MV-4-11 (cell line): ENCODE measurements around the gene FKBP1B.
"Not testable (repeated sequence)": the region's sequence is repeated elsewhere in the genome, so short reads cannot be mapped to it uniquely, and the experiment has no call there.

Source experiments
- DNase-seq: peaks from one replicate; lab custom pipeline; 2025; lab: John Stamatoyannopoulos, UW

FKBP1B gene

DNA sequence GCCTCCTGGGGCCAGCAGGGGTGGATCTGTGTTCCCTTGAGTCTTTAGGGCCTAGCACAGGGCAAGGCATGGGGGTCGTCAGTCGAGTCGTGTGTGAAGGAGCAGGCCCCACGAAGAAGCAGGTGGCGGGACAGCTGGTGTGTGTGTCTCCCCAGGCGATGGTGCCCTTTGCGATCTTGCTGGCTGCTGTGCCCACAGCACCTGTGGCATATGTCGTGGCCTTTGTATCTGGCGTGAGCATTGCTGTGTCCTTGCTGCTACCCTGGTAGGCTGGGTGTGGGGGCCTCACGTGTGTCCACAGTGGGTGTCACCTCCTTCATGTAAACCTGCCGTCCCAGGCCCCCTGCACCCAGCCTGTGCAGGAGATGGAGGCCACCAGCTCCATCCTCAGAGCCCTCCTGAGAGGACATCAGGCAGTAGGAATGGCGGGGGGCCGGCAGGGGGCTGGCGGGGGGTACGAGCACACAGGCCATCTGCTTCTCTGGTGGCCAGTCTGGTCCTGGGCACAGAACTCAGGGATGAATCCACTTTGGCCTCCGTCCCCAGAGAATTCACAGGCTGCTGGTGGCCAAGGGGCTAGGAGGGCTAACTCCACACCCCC is 26.5 kb upstream of the FKBP1B start:
- DNase-seq = no peak

DNA sequence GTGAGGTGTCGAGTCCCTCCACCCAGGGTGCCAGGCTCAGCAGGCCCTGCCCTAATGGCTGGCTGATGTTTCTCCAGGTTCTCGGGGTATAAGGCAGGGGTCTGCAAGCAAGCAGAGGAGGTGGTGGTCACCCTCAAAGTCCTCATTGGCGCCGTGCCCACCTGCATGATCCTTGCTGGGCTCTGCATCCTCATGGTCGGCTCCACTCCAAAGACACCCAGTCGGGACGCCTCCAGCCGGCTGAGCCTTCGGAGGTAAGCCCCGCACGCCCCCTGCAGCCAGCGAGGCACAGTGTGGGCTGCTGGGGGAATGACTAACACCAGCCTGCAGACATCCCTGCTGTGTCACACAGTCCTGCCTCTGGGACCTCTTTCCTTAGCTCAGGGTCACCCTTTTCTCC is 25.5 kb upstream of the FKBP1B start:
- DNase-seq = no peak

DNA sequence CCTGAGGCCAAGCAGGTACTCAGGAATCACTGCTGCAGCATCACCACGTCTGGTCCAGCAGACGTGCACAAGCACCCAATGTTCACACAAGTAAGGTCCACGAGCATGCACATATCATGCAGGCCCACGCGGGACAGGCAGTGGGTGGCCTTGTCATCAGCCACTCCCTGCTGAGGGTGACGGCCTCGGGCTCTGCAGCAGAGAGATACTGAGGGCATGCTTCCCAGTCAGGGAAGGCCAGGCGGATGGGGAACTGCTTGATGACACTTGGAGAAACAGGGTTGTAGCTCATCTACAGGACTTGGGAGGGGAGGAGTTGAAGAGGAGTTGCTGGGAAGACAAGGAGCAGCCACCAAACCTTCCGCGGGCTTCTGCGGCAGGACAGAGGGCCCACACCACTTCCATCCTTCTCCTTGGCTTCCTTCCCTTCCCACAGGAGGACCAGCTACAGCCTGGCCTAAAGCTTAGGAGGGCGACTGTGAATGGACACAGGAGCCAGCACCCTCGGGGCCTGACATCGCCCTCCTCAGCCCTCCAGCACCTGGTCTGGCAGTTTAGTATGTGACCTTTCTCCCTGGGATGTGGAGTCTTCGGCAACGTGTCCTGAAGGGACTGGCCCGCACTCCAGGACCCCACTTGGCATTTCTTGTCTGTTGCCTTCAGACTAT is 24.4 kb upstream of the FKBP1B start:
- DNase-seq = no peak

DNA sequence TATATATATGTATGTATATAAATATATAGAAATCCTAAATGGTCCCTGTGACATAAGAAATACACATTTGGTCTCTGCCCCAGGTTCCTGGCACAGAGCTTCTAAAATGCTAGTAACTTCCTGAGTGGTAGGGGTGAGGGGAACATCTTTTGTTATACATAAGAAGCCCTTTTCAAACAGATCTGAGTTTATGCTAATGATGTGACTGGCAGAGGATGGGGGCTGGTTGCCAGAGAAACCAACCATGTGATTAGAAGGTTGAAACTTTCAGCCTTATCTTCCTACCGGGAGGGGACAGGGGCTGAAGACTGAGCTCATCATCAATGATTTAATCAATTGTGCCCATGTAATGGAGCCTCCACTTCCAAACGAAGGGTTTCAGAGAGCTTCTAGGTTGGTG is 23.3 kb upstream of the FKBP1B start:
- no peak for DNase-seq

DNA sequence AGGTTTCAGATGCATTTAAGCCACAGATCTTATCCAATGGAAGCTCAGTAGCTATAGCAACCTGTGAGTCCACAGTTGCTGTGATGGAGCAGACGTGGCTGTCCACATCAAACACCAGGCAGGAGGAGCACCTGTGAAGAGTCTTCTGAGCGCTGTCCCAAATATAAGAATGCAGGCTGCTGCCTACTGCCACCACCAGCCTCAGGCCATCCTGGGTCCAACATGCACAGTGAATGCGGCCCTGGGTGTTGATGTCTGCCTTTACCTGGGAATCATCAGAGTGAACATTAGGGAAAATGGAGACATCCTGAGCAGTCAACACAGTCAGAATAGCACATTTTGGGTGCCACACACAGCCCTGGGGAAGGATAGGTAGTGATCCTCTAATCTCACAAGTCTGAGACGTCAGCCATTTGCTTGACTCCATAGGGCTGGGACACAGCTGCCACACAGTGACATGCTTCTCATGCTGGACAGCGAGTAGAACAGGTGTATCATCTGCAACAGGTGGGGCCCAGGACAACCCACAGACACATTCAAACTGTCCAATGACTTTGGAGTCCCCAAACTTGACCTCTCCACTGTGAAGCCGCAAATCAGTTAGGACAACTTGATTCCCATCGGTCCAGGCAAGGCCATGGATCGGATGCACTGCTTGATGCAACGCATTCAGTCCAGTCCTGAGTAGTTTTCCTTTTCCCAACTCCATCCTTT is 10.6 kb upstream of the FKBP1B start:
- DNase-seq = no peak

DNA sequence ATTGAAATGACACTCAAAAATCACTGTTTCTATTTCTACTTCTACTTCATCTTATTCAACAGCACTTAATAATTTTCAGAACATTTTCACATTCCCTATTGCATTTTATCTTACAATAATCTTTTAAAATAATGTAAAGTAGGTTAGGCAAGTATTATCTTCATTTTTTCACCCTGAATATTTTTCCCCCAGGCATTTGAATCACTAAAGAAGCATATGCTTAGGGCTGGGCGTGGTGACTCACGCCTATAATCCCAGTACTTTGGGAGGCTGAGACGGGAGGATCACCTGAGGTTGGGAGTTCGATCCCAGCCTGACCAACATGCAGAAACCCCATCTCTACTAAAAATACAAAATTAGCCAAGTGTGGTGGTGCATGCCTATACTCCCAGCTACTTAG is 9.0 kb upstream of the FKBP1B start:
- DNase-seq = no peak

DNA sequence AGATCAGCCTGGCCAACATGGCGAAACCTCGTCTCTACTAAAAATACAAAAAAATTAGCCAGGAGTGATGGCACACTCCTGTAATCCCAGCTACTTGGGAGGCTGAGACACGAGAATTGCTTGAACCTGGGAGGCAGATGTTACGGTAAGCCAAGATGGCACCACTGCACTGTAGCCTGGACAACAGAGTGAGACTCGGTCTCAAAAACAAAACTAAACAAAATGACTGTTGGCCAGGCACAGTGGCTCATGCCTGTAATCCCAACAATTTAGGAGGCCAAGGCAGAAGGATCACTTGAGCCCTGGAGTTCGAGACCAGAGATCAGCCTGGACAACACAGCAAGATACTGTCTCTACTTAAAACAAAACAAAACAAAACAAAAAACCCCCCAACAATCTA is 6.4 kb upstream of the FKBP1B start:
- not testable (repeated sequence) for DNase-seq

DNA sequence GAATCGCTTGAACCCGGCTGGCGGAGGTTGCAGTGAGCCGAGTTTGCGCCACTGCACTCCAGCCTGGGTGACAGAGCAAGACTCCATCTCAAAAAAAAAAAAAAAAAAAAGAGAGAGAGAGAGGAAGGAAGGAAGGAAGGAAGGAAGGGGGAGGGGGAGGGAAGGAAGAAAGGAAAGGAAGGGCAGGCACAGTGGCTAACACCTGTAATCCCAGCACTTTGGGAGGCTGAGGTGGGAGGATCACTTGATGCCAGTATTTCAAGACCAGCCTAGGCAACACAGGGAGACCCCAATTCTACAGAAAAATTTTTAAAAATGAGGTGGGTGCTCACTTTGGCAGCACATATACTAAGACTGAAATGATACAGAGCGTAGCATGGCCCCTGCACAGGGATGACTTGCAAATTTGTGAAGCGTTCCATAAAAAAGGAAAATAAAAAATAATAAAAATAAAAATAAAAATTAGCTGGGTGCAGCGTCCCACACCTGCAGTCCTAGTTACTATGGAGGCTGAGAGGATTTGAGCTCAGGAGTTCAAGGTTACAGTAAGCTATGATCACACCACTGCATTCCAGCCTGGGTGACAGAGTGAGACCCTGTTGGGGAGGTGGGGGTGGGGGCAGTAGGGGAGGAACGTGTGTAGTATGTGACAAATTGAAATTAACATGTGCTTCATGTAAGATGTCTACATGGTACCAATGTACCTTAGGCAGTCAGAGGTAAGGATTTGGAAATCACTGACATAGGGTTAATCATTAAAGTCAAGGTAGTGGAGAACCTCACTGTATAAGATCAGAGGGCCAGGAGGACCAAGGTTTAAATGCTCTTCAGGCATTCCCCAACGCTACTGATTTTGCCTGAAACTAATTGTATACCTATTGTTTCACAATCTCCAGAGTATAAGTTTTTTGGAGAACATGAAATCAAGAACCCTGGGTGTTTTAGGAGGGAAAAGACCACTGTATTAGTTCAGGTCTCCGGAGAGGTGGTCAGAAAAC is 3.7 kb upstream of the FKBP1B start:
- DNase-seq = no peak

DNA sequence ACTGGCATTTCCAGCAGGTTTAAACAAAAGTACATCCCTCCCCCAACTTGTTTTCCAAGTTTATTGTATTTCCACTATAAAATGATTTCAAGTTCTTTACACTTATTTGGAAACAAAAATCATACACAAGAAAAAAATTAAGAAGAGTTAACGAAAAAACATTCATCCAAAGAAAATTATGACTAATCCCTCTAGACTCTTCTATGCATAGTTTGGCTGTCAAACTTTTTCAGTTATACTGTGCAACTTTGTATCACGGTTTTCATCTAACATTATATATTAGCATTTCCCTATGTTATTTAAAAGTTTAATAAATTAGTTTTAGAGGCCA is 3.0 kb upstream of the FKBP1B start:
- DNase-seq = no peak

DNA sequence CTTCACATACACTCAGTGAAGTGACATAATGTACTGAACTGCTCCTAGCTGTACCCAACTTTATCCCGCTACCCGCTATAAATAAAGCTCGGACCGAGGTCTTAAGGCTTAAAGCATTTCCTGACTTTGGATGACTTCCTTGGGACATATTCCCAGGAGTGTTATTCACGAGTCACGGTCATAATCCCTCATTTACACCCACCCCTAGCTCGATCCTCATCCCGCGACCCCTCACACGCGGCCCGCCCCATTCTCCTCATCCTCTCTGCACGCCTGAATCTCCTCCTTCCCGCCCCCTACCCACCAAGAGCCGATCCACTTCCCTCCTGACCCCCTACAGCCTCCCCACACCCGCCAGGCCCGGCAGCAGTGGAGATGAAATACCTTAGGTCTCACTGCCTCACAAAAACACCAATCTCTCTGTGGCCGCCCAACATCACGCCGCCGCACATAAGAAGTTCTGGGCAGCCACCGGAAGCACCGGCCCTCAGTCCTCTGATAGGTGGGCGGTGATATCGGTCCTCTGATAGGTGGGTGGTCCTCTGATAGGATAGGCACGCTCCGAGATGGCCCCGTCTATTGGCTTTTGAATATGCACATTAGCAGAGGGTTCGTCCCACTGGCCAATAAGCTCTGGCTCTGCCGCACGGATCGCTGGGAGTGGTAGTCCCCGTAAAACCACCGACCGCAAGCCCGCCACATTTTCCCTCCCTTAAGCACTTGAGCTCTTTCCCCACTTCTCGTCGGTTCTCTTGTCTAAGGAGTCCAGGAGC is 2.4 kb upstream of the FKBP1B start, which contains the start of gene WDCP:
WDCP (minus strand) TSS at position 462 of the 773 bp plus-strand sequence. CDS start 7,897 bp downstream, outside the sequence.
- peak; percentile 100 for DNase-seq

DNA sequence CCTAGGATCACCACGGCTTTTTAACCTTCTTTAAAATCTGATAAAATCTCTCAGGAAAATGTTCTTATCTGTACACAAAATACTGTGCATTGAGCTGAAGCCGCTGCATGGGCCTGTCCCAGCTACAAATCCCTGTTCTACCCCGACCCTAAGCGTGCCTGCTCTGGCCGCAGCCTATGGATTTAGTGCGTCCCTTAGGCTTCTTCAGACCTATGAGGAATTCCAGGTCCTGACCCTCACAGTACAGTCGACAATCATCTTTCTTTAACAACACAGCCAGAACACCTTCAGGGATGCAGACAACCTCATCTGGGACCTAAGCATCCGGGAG is 1.9 kb upstream of the FKBP1B start:
- DNase-seq = no peak

DNA sequence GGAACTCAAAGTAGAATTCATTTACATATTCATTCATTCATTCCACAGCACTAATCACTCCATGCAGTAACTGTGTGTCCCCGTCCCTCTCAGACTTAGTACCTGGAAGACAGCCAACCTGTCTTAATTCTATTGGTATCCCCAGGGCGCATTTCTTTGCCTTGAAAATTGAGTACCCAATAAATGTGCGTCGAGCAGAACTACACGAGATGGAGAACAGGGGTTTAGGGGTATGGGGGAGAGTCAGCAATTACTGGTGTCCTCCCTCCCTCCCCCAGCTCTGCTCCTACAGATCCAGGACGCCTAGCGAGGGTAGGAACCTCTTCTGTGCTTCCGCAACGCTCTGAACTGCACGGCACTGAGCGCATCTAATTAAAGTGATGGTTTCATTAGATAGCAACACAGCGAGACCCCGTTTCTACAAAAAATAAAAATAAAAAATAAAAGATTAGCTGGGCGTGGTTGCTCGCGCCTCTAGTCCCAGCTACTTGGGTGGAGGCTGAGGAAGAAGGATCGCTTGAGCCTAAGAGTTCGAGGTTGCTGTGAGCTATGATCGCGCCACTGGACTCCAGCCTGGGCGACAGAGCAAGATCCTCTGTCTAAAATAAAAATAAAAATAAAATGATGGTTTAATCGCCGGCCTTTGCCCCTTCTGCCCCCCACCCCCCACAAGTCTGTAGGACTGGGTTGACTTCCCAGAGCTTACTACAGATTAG is 614 bp upstream of the FKBP1B start:
- DNase-seq = no peak

DNA sequence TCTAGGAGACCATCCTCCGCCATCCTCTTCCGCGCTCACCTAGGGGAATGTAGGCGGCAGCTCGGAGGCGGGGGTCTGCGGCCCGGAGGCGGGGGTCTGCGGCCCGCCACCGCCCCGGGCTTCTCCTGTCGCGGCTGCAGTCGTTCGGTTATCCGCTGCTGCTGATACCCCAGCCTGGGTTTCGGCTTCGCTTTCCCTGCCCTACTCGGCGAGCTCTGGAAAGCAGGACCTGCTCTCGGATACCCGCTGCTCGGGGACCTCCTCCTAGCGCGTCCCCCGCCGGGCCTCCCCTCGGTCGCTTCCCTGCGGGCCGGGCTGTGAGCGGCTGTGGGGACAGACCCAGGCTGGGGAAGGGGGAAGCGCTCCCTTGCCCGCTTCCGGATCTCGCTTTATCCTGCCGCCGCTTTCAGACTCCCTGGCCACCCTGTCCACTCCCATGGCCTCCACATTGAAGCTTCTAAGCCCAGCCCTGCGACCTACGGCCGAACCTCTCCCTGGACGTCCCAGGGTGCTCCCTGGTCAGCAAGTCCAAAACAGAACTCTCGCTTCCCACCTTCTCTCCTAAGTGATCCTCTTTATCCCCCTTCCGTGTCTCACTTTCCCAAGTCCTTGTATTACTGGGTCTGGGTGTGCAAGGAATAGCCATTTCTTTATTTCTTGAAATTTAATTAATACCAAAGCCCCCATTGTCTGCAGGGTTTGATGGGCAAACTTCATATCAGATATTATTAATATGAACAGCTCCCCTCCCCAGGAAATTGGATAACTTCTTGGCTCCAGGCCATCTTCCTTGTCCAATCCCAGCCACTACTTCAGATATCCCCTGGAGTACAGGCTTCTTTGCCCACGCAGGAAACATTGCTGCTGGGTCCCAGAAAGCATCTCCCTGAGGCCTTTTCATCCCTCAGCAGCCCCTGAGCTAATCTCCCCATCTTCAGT is 769 bp downstream of the FKBP1B start:
- DNase-seq = no peak

DNA sequence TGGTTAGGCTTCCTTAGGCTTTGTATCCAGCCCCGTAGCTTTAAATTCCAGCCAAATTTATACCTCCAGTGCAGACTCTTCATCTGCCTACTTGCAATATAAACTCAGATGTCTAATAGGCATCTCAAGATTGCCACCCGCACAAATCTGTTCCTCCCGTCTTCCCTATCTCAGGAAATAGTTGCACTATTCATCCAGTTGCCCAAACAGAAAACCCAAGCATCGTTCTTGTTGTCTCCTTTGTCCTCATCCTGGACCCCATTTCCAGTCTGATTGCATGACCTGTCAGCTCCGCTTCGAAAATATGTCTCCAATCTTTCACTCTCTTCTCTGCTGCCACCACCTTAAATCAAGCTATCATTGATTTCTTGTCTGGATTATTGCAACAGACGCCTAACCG is 2.3 kb downstream of the FKBP1B start:
- DNase-seq = no peak

DNA sequence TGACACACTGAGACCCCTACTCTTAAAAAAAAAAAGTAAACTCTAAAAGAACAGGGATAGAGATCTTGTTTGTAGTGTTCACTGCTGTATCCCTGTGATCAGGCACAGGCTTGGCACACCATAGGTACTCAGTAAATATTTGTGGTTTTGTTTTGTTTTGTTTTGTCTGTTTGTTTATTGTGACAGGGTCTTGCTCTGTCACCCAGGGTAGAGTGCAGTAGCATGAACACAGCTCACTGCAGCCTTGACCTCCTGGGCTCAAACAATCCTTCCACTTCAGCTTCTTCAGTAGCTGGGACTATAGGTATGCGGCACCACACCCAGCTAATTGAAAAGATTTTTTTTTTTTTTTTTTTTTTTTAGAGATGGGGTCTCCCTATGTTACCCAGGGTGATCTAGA is 3.4 kb downstream of the FKBP1B start:
- no peak for DNase-seq

DNA sequence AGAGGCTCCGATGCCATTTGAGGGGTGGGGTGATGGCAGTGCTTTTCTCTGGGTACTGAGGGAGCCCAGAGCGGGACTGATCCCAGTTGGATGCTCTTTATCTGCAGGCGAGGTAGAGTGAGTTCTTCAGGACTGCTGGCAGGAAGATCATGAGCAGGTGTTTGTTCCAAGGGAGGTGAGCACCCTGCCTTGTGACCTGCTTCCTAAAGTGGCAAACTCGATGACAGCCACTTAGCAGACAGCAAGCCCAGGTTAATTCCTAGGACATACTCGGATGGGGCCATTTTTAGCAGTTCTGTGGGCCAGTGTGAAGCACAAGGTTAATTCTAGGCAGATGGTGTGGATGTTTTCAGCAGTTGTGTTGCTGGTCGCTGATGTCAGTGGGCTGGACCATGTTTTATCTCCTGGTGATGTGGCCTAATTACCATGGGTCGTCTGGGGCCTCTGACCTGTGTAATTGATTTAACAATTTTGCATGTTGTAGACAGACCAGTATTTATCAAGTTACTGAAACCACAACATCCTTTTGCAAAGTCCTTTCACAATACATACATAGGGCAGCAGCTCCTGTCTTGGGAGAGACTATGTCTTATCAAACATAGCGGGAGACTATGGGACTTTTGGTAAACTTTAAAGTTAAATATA is 4.9 kb downstream of the FKBP1B start:
- no peak for DNase-seq

DNA sequence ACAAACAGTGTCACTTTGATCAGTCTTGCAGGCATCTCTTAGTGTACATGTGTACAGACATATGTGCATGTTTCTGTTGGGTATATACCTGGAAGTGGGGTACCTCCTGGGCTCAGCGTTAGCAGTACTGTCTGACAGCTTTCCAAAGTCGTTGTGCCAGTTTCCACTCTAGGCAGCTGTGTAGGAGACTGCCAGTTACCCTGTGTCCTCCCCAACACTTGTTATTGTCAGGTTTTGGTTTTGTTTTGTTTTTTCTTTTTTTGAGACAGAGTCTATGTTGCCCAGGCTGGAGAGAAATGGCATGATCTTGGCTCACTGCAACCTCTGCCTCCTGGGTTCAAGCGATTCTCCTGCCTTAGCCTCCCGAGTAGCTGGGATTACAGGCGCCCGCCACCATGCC is 6.2 kb downstream of the FKBP1B start:
- no peak for DNase-seq

DNA sequence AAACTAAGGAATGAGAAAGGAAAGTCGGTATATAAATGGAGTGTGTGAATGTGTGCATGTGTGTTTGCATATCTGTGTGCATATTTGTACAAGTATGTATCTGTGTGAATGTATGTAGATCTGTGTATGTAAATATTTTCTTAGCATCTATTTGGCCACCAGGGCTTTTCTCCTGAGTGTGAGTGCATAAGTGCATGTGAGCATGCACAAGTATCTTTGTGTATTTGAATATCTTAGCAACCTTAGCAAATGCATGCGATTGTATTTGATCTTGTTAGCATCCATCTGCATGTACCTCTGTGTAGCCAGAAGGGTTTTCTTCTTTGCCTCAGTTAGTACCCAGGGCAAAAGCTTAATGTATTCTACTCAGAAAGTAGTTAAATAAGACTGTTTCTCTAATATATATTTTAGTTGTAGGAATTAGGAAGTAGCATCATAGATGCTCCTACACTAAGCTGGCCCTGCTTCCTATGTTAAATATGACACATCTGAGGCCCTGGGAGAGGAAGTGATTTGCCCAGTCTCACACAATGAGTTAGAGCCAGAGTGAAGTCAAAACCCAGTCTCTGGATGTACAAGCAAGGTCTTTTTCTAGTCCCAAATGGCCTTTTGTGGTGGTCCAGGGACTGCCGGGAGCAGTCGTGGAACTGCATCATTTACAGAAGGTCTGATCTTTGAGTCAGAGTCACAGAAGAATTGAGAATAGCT is 9.2 kb downstream of the FKBP1B start:
- peak; percentile 42 for DNase-seq

DNA sequence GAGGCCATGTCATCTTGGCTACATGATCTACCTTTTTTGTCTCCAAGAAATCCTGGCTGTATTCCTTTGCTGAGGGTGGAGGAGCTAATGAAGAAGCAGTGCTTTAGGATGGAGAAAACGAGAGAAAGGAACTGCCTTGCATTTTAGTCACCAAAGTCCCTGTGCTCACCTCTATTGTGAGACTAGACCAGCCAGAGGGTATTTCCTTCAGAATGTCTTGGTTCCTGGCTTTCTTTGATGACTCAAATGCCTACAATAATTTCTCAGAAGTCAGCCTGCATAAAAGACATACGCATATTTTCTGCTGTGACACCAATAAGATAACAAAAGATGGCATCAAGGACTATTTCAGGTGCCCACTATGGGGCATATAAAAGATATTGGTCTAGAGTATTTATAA is 15.8 kb downstream of the FKBP1B start:
- no peak for DNase-seq
